Inflammatory macrophage (primary cell): Measurements from ENCODE around the gene JMJD7.

Experiments used
- DNase-seq, 2 donors: peaks; one replicate each; pipeline ENCODE4 v3.0.0-alpha.2; 2020 to 2022

The JMJD7 gene

DNA sequence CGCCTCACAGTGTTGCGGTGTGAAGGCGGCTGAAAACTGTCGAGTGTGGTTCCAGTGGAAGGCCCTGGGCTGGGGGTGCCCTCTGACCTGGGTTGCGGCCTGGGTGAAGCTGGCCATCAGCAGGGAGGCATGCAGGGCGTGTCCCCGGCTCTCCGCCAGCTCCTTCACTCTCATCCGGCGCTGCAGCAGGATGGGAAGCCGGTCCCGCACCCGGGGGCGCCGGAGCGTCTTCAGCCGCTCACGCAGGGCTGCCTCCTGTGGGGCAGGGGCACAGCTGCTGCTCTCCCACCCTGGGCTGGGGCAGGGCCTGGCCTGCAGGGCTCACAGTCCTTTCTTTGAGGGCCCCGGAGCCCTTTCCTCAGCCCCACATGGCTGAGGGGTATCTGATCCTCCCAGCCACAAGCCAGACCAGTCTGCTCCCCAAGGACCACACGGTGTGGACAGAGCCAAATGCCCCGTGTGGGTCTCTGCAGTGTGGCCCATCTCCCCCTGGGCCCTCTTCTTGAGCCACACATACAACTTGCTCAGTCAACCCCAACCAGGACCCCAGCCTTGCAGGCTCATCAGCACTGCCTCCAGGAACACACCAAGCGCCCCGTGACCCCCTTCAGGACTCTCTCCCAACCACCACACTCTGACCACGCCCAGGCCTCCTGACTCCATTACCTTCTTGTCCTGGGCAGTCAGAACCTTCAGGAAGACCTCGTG, 39.1 kb downstream of the JMJD7 start:
- DNase-seq, result no peak

DNA sequence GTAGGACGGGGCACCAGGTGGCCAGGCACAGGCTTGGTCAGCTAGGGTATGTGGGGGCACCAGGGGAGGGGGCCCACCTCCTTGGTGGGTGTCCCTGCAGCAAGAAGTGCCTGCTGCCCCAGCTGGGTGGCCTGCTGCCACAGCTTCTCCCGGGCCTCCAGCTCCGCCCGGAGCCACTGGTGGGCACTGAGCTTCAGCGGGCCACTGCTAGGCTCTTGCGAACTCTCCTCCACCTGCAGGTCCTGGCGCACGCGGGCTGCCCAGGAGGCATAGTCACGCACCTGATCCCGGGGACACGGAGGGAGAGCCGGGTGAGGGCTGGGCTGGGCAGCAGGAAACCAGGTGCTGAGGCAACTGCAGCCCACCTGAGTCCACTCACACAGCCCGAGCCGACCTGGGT, 40.4 kb downstream of the JMJD7 start:
- no peak for DNase-seq

DNA sequence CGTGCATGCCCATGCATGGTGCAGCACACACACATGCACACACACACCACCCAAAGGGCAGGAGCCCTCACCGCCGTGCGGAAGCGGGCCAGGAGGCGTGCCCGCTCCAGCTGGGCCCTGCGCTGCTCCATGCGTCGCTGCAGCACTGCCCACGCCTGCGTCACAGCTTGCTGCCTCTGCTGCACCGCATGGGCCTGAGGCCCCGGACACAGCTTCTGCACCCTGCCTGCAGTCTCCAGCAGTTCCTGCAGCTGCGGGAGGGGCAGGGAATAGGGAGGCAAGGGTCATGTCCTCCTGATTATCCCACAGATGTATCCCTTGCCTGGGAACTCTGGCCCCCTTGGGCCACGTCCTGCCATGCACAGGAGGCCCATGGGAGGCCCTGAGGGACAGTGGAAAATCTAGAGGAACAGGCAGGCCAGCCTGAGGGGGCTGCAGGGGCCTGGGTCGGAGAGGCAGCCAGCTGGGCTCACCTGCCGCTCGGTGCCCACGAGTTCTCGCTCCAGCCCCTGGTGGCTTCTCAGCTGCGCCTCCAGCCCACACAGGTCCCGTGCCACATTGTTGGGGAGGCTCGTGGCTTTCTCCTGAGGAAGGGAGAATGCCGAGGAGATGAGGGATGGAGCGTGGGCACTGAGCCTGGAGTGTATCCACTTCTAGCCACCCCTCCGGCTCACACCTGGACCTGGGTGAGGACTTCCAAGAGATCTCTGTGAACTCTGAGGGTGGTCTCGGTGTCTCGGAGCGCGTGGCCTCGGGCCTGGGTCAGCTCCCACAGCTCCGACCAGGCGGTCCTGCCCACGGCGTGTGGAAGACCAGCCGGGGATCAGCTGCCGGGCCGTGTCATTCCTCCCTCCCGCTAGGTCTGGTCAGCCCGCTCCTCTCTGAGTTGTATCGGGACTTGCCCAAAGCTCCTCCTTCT, 42.1 kb downstream of the JMJD7 start:
- no peak for DNase-seq

DNA sequence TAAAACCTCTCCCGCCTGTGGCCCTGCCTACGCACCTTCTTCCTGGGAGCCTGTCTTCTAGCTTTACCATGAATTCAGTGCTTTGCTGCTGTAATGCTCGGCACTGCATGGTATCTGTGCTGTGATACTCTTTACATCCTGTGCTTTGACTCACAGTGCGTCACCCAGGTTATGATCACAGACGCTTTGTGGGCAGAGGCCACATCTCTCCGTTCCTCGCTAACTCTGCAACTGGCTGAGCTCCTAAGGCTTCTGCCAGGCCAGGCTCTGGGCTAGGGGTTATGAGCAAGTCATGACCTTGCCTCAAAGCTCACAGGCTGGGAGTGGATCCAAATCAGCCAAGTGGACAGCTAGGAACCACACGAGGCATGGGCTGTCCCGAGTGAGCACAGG, 42.8 kb downstream of the JMJD7 start:
- no peak for DNase-seq

DNA sequence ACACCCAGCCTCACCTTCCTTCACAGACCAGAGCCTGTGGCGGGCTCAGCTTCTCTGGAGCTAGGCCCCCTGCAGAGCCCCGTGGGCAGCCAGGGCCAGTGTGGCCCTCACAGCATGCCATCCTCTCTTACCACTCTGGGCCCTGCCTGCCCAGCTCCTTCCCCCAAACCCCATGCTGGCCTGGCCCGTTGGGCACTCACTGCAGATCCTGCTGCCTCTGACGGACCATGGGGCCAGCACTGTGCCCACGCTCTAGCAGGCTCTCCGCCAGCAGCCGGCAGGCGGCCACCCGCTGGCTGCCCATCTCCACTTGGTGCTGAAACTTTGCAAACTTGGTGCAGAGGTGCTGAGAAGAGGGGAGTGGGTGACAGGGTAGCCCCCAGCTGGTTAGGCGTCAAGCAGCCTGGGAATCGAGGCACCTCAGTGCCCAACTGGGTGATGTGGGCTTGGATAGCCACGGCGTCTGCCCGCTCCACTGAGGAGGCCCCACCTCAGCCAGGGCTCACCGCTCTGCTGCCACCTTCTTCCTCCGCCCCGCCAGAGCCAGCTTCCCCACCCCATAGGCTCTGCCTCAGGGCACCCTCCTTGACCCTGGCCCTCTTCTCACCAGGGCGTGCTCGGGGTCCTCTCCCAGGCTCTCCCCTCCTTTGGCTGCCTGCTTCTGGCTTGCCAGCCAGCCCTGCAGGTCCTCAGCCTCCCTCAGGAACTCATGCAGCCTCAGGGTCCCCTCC, 43.4 kb downstream of the JMJD7 start:
- DNase-seq, result no peak

DNA sequence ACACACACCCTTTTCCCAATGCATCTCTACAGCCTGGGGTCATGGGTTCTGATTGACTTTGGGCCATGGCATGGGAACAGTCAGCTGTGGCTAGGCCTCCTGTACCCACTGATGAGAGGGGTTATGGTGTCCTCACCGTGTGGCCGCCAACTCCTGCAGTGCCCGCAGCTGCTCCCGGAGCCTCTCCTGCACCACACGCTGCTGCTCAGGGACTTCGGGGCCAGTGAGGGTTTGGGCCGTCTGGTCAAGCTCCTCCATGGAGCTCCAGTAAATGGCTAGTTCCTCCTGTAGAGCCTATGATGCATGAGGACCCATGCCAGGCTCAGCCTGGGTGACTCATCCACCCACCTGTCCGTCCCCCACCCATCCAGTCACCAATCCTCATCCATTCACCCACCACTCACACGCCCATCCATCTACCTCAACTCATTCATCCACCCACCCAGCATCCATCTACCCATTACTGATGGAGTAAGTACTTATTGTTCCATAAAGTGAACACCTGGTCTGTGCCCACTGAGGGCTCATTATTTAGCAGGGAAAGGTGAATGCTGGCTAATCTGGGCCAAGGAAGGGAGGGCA, 44.4 kb downstream of the JMJD7 start:
- no peak for DNase-seq

DNA sequence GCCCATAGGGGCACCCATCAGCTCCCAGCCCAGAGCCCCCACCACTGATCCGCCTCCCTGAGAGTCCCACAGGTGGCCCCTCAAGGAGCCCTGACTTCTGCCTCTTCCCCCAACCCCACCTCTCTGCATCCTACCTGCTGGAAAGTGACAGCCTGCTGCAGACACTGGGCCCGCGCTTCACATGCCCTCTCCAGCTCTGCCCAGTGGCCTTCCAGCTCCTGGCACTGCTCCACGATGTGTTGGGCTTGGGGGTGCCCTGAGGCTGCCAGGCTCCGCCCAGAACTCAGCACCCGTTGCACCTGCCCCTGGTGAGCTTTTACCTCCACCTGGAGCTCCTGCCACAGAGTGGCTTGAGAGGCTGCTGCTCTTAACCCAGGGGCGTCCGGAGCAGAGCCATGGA, 45.8 kb downstream of the JMJD7 start:
- no peak for DNase-seq

DNA sequence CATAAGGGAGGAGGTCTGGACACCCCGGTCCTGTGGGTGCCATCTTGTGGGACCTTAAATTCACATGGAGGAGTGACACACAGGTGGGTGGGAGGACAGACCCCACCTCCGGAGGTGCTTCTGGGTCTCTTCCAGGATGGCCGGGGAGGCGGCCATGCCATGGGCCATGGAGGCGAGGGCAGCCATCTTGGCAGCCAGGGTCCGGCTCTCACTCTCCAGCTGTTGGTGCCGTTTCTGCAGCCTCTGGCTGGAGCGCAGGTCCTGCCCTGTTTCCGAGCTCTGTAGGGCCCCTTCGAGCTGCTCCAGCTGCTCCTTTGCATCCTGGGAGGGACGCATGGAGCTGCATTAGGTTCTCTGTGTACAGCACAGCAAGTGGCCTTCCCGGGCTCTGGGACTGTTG, 46.8 kb downstream of the JMJD7 start:
- DNase-seq, result no peak

DNA sequence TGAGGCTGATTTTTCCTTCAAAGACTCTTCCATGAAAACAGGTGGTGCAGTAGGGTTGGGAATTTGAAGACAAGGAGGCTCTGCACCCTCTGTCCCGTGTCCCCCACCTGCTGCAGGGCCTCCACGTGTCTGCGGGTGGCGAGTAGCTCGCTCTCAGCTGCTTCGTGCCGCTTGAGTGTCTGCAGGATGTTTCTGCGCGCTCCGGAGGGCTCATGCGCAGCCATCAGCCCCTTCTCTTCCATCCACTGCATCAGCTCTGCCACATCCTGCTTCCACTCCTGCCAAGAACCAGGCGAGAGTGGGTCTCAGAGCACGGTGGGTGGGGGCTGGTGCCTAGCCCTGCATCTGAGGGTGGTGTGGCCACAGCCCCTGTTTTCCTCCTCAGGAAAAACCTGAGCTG, 48.1 kb downstream of the JMJD7 start:
- DNase-seq, result no peak

DNA sequence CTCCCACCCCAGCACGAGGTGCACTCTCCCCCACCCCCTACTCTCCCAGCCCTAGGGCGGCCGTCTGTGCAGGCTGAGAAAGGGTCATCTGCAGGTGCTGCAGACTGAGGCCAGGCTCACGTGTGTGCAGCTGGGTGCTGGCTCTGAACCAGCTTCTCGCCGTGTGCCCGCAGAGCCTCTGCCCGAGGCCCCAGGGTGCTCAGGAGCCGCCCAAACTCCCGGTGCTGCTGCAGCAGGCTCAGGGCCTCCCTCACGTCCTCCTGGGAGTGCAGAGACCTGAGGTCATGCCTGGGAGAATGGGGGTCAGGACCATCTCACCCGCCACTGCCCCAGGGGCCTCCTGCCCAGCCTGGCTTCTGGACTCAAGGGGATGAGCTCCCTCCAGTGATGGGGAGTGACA, 48.8 kb downstream of the JMJD7 start:
- DNase-seq, result no peak

DNA sequence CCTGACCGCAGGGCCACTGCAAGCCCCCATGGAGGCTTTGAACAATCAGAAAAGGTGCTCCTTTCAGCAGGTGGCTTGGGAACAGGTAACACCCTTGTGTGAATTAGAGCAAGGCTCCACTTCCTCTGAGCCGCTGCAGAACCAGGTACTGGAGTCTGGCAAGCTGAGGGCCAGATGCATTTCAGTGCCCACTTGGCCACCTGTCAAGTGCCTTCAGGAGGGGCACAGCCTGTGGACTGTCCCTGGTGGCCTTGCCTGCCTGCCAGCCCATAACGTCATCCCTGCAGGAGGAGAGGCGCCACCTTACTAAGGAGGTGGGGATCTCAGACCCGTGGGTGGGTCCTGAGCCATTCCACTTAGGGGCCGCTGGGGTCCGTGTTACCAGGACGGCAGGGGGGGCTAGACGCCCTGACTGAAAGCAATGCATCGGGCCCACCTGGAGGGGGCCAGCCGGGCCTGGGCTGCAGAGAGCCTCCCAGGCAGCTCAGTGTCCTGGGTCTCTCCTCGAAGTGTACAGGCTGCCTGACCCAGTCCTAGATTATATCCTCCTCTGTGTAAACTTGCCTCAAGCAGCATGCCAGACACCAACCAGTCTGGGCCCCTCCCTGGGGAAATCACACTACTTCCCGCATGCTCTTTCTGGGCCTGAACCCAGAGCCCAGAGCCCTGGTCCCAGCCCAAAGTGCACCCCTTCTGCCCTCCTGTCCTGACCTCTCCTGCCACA, 49.9 kb downstream of the JMJD7 start:
- no peak for DNase-seq

DNA sequence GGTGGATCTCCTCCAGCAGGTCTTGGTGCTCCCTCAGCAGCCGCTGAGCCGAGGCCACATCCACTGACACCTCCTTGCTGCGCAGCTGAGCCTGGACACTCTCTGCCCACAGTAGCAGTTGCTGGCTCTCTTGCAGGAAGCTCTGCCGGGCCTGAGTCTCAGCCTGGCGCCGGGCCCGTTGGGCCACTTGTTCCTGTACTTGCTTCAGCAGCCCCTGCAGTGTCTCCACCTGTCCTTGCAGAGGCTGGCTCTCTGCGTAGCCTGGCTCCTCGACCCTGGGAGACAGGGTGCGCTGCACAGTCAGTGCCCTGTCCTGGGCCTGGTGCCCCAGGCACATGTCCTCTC, 50.4 kb downstream of the JMJD7 start:
- DNase-seq, result no peak

DNA sequence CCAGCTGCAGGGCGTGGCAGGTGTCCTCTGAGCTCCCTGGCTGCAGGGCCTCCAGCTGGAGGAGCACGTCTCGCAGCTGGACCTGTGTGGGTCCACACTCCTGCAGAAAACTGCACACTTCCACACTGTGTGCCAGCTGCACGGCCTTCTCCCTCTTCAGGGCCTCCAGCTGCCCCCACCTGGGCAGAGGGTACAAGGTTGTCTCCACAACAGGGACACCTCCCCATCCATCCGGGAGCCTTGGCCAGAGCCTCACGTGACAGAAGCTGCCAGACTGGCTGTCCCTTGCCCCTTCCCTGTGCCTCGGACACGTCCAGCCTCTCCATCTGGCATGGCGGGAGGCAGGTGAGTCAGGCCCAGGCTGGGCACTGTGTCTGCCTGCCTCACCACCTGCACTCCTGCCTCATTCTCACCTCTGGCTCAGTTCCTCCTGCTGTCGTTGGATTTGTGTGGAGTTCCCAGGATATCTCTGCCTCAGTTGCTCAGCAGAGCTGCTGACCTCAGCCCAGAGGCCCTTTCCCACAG, 51.5 kb downstream of the JMJD7 start:
- no peak for DNase-seq

DNA sequence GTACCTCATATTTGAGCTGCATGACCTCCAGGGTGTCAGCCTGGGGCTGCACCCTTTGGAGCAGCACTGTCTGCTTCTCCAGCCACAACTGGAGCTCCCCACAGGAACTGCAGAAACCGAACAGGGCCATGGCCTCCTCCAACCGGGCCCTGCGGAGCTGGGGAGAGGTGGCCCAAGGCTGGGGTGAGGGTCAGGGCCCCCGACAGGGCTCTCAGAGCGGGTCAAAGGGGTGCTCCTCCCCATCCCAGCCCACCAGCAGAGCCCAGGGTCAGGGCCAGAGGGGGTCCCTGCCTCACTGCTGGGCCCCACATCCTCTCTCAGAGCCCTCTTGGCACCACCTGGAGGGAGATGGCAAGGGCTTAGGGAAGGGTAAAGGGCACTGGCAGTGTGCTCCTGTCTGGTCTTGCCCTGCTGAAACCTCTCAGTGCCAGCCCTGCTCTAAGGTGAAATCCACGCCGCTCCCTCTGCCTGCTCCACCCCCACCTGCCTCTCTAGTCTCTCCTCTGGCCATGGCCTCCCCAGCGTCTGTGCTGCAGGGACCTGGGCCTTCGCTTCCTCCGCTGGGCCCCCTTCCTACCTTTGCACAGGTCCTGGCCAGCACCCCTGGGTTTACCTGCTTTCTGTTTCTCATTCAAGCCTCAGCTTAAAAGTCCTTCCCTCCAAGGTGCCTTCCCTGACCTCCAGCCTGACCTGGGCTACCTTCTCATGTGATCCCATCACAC, 52.4 kb downstream of the JMJD7 start:
- DNase-seq, result no peak

DNA sequence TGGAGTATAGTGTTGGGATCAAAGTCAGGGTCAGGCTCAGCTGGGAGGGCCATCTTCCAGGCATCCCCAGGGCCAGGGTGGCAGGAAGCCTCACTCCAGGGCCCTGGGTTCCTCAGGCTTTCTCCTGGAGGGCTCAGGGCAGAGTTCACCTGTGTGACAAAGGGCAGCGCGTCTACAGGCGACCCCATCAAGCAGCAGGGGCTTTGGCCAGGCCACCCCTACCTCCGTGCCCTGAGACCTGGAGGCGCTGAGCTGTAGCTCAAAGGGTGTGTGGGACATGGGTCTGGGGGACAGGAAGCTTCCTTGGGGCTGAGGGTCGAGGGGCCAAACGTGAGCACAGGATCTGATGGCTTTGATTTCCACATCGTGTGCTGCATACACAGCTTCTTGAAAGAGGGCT, 53.2 kb downstream of the JMJD7 start:
- no peak for DNase-seq

DNA sequence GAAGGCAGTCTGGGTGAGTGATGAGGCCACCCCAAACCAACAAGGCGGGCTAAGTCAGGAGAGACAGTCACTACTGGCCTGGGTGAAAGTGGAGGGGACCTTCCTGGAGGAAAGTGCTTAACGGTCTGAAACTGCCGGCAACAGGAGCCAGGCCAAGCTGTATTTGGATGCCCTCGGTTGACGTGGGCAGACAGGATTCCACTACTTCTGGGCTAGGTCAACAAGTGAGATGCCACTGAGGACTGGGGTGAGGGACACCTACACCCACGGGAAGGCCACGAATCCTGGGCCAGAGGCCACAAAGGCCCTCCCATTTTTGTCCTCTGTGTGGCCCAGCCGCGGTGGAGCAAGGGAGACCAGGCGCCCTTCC, 53.6 kb downstream of the JMJD7 start:
- DNase-seq, result no peak

DNA sequence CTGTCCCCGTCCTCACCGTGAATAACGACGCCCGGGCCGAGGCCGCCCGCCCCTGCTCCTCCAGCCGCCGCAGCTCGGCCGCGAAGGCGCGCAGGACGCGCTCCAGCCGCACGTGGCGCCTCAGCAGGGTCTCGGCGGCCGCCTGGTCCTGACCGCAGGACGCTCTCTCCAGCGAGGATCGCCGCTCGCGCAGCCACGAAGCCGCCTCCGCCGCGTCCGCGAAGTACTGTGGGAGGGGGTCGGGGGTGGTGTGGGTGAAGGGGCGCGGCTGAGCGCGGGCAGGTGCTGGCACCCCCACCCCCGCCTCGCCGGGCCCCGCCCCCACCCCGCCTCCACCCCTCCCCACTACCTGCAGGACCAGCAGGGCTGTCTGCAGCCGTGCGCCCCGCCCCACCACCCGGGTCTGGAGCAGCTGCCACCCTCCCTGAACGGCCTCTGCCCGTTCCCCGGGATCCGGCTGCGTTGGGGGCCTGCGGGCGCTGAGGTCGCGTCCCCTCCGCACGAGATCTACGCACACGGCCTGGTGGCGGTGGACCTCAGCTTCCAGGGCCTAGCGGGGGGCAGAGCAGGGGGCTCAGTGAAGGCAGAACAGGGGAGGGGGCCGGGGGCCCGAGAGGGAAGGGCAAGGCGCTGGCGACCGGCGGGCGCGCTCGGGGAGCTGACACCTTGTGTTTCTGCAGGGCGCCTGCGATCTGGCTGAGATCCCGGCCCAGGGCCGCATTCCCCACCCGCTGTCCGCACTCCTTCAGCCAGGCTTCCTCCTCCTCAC, 54.2 kb downstream of the JMJD7 start:
- DNase-seq, result no peak

DNA sequence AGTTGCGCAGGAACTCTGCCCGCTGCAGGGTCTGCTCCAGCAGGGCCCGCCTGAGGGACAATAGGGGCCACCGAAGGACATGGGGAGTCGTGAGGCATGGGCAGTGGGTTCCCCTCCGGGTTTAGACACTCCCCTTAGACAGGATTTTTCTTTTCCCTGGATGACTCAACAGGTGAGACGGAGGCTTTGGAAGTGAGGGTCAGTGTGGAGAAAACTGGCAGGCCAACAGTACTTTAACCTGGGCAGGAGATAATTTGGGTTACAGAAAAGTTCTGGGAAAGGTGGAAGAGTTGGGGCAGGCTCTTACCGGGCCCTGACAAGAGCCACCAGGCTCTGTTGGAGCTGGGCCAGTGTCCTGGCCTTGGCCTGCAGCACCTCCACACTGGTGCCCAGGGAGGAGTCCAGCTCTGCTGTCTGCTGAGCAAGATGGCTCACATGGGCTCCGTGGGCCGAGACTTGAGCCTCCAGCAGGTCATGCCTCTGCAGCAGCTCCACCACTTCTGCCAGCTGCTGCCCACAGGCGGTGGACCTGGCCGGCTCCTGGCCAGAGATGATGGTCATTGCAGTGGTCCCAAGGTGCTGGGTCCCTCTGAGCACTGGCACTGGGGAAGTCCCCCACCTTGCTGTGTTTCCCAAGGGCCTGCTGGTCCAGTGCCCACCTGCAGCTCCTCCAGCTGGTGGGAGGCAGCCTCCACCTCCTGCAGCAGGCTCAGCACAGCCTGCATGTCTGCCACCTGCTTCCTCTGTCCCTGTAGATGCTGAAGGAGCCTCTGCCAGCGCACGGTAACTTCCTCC, 55.0 kb downstream of the JMJD7 start:
- peak in 1 of 2 donors; percentile 9 for DNase-seq

DNA sequence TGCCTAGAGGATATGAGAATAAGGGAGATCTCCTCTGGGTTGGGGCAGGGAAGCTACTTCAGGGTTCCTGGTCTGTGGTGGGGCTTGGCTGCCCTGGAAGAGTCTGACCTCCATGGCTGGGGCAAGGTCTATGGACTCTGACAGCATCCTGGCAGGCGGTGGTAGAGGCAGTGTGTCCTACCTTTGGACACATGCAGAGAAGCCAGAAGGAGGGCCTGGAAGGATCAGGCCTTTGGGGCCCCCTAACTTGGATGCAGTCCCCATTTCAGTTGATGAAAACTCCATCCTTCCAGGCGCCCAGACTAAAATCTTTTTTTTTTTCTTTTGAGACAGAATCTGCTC, 55.6 kb downstream of the JMJD7 start:
- DNase-seq, result no peak

DNA sequence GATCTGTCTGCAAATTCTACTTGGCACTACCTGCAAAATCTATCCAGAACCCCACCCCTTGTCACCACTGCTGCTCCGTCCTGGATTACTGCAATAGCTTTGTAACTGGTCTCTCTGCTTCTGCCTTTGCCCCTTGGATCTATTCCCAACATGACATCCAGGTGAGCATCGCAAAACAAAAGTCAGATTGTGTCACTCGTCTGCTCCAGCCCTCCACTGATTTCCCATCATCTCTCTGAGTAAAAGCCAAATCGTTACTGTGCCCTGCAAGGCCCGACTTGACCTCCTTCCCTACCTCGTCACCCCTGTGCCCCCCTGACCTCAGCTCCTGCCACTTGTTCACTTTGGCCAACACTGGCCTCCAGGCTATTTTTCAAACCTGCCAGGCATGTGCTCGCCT, 56.6 kb downstream of the JMJD7 start:
- no peak for DNase-seq
